ENCODE results near the gene PYDC1. TPM values are rescaled to one million over a fixed set of nuclear protein-coding genes. Genes with fewer than 3 reads are reported as not detected.
A peak's percentile ranks its signal among the peaks of the same experiment; 100 is the strongest.

The PYDC1 gene
- total and polyA plus RNA-seq, 10 of the 15 experiments (the other 5 are each of a cell fraction or from before 2014, with no cell fraction given): not detected

- TF ChIP-seq ZBTB33 (IDR thresholded peaks at IDR 0.05): no peak
- peak; percentile 36; the same call in 1 of the 3 replicates for TF ChIP-seq POU2F2 (IDR thresholded peaks at IDR 0.05; ENCODE audit: borderline replicate concordance, low read depth, low read length)
- peak; percentile 49 for TF ChIP-seq ZNF687 (IDR thresholded peaks at IDR 0.05)
- no peak for TF ChIP-seq IRF5 (IDR thresholded peaks at IDR 0.05; ENCODE audit: borderline replicate concordance)
- TF ChIP-seq E2F4 (IDR thresholded peaks at IDR 0.05; ENCODE audit: low read depth, low read length): no peak
- no peak for TF ChIP-seq ATF3 (IDR thresholded peaks at IDR 0.05; ENCODE audit: borderline replicate concordance, extremely low read depth, low read depth, low read length)
- no peak for TF ChIP-seq RCOR1 (conservative IDR thresholded peaks at IDR 0.05; ENCODE audit: low read depth, low read length)
- peak; percentile 67 for TF ChIP-seq RUNX3 (IDR thresholded peaks at IDR 0.05; ENCODE audit: low read length)
- peak; percentile 44 for TF ChIP-seq MEF2B (IDR thresholded peaks at IDR 0.05; ENCODE audit: partially characterized antibody, poor library complexity, severe bottlenecking)
- no peak for TF ChIP-seq WRNIP1 (IDR thresholded peaks at IDR 0.05; ENCODE audit: borderline replicate concordance, low read depth, low read length)
- peak; percentile 50 for TF ChIP-seq SKIL (IDR thresholded peaks at IDR 0.05; ENCODE audit: low read depth, poor library complexity, severe bottlenecking)
- no peak for TF ChIP-seq CEBPZ (IDR thresholded peaks at IDR 0.05; ENCODE audit: low read depth, low read length)
Observed at GRCh38 chr16:31265329-31266245, 48.7 kb upstream of the PYDC1 start (continued).

Measured in GM12878 (cell line).